SH-SY5Y (cell line): ENCODE measurements around the gene TCF20.

Experiments
- GATA2 ChIP-seq: IDR thresholded peaks from 2 replicates; pipeline ENCODE4 v1.6.1; 2011; ENCODE audit warnings: mild to moderate bottlenecking, low read depth, low read length
- GATA3 ChIP-seq: IDR thresholded peaks from 2 replicates; pipeline ENCODE4 v1.6.1; 2011; ENCODE audit warnings: low read depth, mild to moderate bottlenecking, low read length, moderate library complexity

TCF20 gene

DNA sequence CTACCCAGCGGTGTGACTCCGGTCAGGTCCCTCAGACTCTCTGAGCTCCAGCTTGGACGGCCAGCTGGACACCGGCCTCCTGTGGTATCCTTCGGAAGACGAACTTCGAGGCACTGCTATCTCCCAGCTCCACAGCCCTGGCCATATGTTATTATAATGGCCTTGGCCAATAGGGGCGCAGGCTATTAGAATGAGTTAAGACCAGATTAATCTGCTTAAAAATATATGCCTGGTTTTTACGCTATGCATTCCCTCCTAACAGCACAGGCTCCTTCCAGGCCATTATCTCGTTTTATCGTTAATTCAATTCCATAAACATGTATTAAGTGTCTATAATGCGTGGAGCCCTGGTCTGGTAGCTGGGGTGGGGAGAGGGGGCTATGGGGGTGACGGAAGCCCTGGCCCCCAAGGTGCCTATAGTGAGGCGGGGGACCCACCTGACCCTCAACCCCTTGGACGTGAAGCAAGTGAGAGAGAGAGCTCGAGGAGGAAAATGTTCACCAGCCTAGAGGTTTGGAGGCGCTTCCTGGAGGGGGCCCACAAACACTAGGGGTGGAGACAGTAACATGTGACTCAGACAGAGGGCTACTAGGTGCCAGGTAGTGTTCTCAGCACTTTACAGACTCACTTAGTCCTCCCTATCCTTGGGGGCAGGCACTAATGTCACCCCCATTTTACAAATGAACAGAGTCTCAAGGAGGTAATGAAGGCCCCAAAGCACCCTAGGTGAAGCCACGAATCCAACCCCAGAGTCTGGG, 37.5 kb upstream of the TCF20 start:
- TF ChIP-seq GATA3: no peak
- TF ChIP-seq GATA2: no peak

GRCh38 chr22:42306010-42306409, 35.6 kb upstream of the TCF20 start:
- TF ChIP-seq GATA3: no peak
- TF ChIP-seq GATA2: no peak

- TF ChIP-seq GATA3 (no peak), GATA2 (no peak)
Measured at GRCh38 chr22:42304324-42304790, 33.9 kb upstream of the TCF20 start.

DNA sequence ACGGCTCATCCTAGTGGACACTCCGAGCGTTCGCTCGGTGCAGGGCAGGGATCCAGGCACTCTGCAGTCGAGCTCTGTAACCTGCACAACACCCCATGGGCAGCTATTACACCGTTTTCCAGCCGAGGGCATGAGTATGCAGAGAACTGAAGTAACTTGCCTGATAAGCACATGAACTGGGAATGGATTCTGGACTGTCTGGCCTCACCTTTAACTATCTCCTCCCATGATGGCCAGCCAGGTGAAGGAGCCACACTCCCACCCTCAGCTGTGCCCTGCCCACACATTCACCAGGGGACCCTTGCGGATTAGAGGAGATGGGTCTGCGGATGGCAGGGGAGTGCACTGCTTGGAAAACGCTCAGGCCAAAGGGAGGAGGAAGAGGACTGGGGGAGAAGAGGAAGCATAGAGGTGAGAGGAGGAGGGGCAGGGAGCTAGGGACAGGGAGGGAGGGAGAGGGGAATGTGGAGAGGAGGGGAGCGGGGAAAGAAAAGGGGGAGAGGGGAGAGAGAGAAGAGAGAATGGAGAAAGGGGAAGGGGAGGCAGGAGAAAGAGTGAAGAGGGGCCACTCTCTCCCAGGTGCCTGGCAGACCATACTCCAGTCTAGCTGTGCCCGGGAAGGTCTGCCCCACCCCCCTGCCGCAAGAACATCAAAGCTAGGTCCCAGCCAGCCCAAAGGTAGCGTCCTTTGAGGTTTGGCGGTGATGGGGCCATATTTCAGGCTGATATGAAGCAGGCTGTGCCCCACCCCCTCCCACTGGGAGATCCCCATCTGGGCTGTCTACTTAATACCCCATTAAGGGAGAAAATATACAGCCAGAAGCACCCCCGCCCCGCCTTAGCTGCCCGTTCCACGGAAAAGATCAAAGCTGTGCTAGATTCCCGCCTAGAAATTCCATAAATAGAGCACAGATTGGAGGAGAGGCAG, 33.2 kb upstream of the TCF20 start:
- TF ChIP-seq GATA3: no peak
- TF ChIP-seq GATA2: no peak

GRCh38 chr22:42301742-42302102, 31.3 kb upstream of the TCF20 start:
- TF ChIP-seq GATA3: no peak
- no peak for TF ChIP-seq GATA2

DNA sequence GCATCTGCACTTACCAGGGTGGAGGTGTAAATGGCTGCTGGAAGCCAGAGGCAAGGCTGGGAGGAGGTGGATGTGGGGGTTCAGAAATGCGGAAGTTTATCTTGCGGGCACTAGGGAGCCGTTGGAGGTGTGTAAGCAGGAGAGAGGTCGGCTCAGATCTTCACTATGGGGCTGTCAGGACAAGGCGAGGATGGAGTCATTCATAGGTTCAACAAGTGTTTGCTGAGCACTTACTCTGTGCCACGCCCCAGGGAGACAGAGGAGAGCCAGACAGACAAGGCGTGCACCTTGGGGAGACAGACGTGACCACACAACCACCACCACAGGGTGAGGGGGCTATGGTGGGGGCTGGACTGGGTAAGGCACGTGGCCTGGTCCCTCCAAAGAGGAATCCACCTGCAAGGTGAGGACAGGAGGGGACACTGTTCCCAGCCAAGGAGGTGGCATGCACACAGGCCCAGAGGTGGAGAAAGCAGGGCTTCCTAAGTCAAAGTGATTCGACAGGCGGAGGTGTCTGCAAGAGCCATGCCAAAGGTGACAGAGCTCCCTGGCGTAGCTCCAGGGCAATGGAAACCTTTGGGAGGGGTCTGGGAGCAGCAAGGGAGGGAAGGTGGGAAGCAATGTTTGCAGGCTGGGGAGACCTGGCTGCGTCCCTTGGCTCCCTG, 30.8 kb upstream of the TCF20 start:
- TF ChIP-seq GATA2: no peak
- TF ChIP-seq GATA3: no peak

GRCh38 chr22:42300259-42301076, 30.0 kb upstream of the TCF20 start:
- TF ChIP-seq GATA2: no peak
- no peak for TF ChIP-seq GATA3

- TF ChIP-seq GATA2 (no peak), GATA3 (no peak)
Measured at GRCh38 chr22:42299586-42300258, 29.3 kb upstream of the TCF20 start.

GRCh38 chr22:42298746-42299145, 28.3 kb upstream of the TCF20 start:
- no peak for TF ChIP-seq GATA3
- TF ChIP-seq GATA2: no peak

GRCh38 chr22:42297778-42298177, 27.3 kb upstream of the TCF20 start:
- no peak for TF ChIP-seq GATA3
- no peak for TF ChIP-seq GATA2

GRCh38 chr22:42296883-42297282, 26.4 kb upstream of the TCF20 start:
- TF ChIP-seq GATA2 (no peak), GATA3 (no peak)

GRCh38 chr22:42296381-42296853, 26.0 kb upstream of the TCF20 start:
- TF ChIP-seq GATA2 (no peak), GATA3 (no peak)
